CD4-positive, alpha-beta T cell treated with Interleukin-10 for 1 hour (primary cell): ENCODE measurements around the gene PDLIM4.

Source experiments
- DNase-seq: peaks from one replicate; pipeline ENCODE4 v3.0.0-alpha.2; 2020

PDLIM4 gene

DNA sequence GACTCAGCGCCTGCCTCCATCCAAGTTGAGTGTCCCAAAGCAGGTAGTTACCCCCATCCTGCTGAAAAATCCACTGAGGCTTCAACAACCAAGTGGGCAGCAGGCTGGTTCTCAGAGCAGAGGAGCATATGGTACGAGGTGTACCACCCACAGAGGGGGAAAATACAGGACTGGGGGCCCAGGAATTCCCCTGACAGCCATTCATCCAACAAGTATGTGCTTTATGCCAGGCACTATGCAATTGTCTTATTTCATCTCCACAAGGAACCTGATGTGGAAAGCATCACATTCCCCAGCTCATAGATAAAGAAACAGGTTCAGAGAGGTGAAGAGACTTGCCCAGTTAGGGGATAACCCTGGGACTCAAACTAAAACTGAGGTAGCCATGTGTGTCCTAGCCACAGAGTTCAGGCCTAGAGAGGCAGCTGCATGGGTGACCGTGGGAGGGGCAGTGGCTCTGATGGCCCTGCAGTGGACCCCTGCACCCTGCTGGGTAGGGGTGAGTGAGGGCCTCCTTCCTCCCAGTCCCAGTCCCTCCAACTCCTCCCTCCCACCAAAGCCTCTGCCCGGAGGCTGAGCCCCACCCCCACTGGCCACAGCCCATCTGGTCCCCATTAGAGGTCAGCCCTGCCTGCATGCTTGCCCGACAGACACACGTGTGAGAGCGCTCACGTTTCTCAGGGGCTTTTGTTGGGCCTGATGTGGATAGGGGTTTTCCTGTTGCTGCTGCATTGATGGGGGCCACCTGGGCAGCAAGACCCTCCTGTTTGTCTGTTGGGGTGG is 11.5 kb downstream of the PDLIM4 start:
- no peak for DNase-seq

DNA sequence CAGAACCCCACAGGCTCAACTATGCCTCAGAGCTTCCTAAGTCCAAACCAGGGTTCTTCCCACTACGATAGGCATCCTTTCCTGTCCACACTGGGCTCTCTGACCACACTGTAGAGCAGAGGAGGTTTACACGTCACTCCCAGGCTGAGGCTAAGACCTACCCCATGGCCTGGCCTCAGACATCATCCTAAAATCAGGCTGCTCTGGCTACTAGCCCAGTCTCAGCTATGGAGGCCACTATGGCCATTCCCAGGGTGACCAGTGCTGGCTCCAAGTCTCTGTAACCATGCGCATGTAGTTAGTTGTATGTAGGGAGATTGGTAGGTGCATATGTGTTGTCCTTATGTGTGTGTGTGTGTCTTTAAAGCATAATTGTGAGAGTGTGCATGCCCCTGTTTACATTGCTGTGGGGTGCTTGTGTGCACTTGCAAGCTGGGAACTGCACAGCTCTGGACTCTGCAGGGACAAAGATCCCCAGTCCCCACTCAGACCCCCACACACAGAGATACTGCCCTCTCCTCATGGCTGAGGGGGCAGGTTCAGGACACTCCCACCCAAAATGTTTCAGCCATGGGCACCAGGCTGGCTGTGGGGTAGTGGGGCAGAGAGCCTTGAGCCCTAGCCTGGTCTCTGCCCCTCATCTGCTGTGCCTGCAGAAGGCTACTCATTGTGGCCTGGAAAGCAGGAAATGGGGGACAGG is 12.3 kb downstream of the PDLIM4 start:
- DNase-seq, result no peak

DNA sequence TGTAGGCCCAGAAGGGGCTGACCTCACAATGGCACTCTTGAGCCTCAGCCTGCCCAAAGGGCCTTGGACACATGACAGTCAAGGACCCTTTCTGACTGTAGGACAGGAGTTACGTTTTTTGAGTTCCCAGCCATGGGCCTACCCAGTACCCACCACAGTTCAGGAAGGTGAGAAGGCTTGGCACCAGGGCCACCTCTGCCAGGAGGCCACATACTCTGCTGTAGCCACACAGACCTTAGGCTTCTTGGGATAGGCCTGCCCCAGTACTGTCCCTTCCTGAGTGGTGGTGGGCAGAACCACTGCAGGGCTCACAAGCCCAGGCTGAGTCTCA is 12.8 kb downstream of the PDLIM4 start:
- DNase-seq, result no peak

GRCh38 chr5:132270706-132271105 is 13.2 kb downstream of the PDLIM4 start:
- DNase-seq, result no peak

DNA sequence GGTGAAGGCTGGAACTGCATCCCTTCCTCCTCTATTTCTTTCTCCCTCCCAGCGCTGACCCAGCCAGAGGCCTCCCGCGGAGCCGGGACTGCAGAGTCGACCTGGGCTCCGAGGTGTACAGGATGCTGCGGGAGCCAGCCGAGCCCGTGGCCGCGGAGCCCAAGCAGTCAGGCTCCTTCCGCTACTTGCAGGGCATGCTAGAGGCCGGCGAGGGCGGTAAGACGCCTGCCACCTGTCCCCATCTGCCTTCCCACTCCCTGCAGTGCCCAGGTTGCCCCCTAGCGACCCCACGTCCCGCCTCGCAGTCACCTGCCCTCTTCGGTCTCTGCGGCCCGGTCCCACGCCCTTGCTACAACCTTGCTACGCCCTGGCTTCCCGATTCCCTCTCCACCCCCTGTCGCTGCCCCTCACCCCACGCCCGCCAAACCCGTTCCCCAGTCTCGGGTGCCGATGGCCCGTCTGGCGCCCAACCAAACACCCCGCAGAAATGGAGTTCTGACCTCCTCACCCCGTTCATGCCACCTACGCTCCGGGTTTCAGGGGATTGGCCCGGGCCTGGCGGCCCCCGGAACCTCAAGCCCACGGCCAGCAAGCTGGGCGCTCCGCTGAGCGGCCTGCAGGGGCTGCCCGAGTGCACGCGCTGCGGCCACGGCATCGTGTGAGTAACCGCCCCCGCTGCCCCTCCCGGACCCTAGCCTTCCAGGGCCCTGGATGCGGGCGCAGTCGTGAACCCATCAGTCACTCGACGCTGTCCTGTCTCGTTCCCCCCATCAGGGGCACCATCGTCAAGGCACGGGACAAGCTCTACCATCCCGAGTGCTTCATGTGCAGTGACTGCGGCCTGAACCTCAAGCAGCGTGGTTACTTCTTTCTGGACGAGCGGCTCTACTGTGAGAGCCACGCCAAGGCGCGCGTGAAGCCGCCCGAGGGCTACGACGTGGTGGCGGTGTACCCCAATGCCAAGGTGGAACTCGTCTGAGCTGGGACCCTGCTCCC is 14.1 kb downstream of the PDLIM4 start:
- no peak for DNase-seq

- DNase-seq, result peak; percentile 64
Observed at GRCh38 chr5:132272311-132273210, 15.1 kb downstream of the PDLIM4 start.

DNA sequence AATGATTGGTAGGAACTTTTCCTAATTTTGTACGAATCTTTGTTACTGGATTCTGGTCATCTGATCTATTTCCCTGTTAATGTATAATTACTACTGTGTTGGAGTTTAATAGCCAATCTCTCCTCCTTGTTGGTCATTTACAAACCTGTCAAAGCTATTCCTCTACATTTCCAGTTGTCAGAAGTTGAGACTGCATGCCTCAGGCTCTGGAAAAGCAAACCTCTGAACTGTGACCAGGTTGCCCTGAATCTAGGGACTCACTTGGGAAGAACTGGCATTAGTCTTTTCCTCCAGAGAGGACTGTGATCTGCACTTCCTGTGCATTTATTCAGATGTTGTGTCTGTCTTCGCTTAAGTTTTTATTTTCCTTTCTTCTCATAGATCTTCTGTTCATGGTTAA is 16.1 kb downstream of the PDLIM4 start:
- DNase-seq, result no peak

DNA sequence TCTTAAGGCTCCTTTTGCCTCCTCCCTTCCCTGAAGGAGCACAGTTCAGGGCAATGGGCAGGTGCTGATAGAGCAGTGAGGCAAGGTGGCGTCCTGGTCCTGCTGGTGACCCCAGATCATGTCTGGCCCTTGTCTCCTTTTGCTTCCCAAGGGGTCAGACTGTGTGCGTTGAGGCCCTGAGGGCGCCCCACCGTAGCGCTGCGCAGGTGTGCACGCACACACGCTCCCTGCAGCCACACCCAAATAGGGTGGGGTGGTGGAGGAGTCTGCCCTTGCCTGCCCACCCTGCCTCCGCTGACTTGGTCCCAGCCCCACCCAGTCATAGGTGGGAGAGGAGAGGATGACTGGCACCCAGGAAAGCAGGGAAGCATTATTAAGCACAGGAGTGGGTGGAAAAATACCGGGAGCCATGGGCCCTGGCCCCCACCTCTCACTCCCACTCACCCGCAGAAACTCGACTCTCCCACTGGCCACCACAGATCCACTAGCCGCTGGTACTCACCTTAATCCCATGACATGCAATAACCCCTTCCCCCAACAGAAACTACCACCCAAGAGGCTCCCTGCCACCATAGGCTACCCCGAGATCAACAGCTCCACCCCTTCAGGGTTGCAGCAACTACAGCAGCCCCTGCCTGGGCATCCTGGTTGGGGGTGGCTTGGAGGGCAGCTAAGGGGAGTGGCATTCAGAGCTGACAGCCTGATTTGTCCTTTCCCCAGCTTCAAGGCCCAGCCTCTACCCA is 16.7 kb downstream of the PDLIM4 start:
- DNase-seq, result no peak

- DNase-seq, result no peak
Observed at GRCh38 chr5:132275367-132276220, 18.1 kb downstream of the PDLIM4 start.

- DNase-seq, result no peak
Observed at GRCh38 chr5:132277256-132277655, 19.8 kb downstream of the PDLIM4 start.

GRCh38 chr5:132277971-132278853 is 20.7 kb downstream of the PDLIM4 start:
- DNase-seq, result no peak

GRCh38 chr5:132279801-132280200 is 22.3 kb downstream of the PDLIM4 start:
- no peak for DNase-seq

DNA sequence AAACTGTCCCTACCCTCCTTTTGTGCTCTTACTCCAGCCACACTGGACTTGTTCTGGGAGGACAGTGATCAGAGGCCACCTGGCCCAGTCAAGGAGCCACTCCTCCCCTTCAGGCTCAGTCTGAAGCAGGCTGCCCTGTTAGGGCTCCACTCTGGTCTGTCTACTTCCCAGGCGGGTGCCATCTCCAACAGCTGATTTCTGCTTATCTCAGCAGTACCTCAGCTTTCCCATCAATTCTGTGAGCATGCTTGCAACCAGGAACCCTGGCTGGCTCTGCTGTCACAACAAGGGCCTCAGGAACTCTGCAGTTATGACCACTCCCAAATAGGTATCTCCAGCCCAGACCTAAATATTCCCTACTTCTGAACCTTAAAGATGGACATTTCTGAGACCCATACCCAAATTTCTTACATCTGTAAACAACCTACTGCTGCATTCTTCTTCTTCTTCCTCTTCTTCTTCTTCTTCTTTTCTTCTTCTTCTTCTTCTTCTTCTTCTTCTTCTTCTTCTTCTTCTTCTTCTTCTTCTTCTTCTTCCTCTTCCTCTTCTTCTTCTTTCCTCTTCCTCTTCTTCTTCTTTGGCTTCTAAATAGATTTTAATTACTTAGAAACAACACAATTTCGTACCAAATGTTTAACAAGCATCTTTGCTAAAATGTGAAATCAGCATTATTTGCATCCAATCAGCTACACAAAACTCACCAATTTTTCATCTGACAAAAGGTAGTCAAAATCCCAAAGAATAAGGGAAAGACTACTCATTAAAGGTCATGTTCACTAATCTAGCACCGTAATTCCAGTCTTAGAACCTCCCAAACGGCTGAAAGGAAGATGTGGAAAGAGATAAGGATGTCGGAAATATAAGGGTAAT is 23.1 kb downstream of the PDLIM4 start:
- DNase-seq, result no peak

DNA sequence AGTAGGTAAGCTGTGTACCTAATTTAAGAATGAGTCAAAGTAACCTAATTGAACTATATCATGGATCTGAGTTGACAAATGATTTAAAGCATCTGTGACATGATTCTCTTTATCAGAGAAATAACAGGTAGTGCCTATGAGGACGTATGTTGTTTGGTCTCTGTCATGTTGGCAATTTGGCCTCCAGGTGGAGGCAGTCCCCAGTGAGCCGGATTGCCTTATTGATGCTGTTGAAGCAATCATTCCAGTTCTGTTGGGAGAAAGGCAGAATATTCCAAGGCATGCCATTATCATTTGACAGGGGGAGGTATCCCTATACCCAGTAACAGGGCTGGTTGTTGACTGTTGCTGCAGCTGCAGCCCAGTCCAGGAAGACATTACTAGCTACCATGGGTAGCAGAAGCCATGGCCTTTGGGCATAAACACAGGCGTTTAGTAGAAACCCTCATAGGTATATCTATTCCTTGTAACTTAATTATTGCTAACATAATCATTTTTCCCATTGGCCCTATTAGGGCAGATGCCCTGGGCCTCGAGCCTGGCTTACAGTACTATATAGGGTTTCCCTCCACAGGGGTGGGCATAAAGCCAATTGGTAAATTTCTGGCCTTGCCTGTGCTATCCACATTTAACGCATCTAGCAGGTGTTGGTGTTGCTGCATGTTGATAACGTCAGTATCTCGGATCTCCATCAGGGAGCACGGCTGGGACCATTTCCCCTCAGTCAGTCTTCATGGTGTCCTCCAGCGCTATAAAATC is 24.5 kb downstream of the PDLIM4 start:
- no peak for DNase-seq

DNA sequence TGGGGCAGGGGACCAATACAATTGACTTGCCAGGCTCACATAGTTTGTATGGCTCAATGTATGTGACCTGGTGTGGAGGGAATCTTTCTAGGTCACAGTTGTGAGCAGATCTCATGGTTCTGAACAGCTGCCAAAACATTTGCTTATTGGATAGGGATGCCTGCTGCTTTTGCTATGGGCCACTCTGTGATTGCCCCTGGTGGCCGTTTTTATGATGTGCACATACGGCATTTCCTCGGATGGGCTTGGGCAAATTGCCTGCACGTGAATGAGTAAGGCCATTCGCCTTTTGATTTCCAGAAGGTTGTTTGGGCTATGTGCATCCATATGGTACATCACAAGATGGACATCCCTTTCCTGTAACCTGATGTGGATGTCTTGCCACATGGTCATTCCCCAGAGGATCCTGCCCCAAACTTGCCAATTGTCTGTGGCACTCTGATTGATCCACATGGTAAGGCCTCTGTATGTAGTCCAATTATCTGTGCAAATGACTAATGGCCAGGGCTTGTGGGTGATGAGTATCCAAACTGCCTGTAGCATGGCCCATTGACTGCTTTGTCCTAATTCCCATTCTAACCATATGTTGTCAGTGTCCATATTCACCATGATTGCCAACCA is 26.0 kb downstream of the PDLIM4 start:
- DNase-seq, result no peak

GRCh38 chr5:132289097-132289496 is 31.6 kb downstream of the PDLIM4 start:
- DNase-seq, result no peak

DNA sequence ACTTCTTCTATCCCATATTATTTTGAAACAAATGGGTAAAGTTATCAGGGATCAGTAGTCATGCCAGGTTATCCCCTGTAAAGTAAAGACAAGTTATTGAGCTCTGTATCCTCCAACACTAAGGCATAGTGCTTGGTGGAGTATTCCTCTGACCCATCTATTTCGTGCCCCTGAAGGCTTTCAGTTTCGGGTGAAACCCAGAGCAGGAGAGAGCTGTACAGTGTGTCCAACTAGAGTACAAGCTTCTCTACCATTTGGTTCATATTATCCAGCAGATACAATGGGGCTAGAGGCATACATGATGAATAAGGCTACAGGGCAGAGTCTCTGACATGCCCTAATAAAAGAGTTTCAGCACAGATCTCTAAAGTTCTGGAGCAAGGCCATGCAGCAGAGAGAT is 33.5 kb downstream of the PDLIM4 start:
- no peak for DNase-seq
